DMS 273 (cell line): Measurements from ENCODE around the gene SHISAL2A.

ENCODE experiments used
- DNase-seq: peaks from one replicate; lab custom pipeline; 2025; ENCODE audit not compliant: unreplicated experiment; lab: John Stamatoyannopoulos, UW

Gene SHISAL2A

GRCh38 chr1:52615489-52616042, 17.4 kb upstream of the SHISAL2A start:
- DNase-seq, result no peak

GRCh38 chr1:52621950-52622349, 11.0 kb upstream of the SHISAL2A start:
- DNase-seq, result no peak

- no peak for DNase-seq
These were observed 9.2 kb upstream of the SHISAL2A start for GRCh38 chr1:52623812-52624211.

- no peak for DNase-seq
These were observed 5.9 kb upstream of the SHISAL2A start for GRCh38 chr1:52627028-52627427.

- no peak for DNase-seq
These were observed 4.2 kb upstream of the SHISAL2A start for GRCh38 chr1:52628614-52629324.

- DNase-seq, result peak; percentile 15
These were observed 3.7 kb upstream of the SHISAL2A start for GRCh38 chr1:52629325-52629643.

GRCh38 chr1:52629667-52630066, 3.3 kb upstream of the SHISAL2A start:
- no peak for DNase-seq

- DNase-seq, result peak; percentile 14
These were observed 1.1 kb upstream of the SHISAL2A start for GRCh38 chr1:52631759-52632331.

- DNase-seq, result peak; percentile 77
These were observed 355 bp downstream of the SHISAL2A start for GRCh38 chr1:52633291-52633754.

- no peak for DNase-seq
These were observed 1.1 kb downstream of the SHISAL2A start for GRCh38 chr1:52634111-52634510.

GRCh38 chr1:52635321-52636089, 2.5 kb downstream of the SHISAL2A start:
- no peak for DNase-seq

- DNase-seq, result no peak
These were observed 4.0 kb downstream of the SHISAL2A start for GRCh38 chr1:52636721-52637695.

GRCh38 chr1:52637946-52638345, 5.0 kb downstream of the SHISAL2A start:
- no peak for DNase-seq

GRCh38 chr1:52640697-52641096, 7.7 kb downstream of the SHISAL2A start:
- peak; percentile 80 for DNase-seq

- no peak for DNase-seq
These were observed 8.3 kb downstream of the SHISAL2A start for GRCh38 chr1:52641307-52641706.

- DNase-seq, result no peak
These were observed 12.3 kb downstream of the SHISAL2A start for GRCh38 chr1:52645261-52645660.

- no peak for DNase-seq
These were observed 18.9 kb downstream of the SHISAL2A start for GRCh38 chr1:52651904-52652303.

- no peak for DNase-seq
These were observed 20.4 kb downstream of the SHISAL2A start for GRCh38 chr1:52653207-52653849.

GRCh38 chr1:52654063-52654462, 21.1 kb downstream of the SHISAL2A start:
- DNase-seq, result no peak

GRCh38 chr1:52657702-52658101, 24.7 kb downstream of the SHISAL2A start:
- no peak for DNase-seq
